Neural cell (in vitro differentiated cells): ENCODE results near the gene RUNDC3A. TPM values are rescaled to one million over a fixed set of nuclear protein-coding genes. Genes with fewer than 3 reads are reported as not detected.

Experiments used
- H2AFZ ChIP-seq: fragments of 200-600, 300-800 bp; sonication (generic), shearing (Covaris generic); 2 replicates; pipeline ENCODE4 v1.6.0; 2014; ENCODE audit warnings: low read depth, mild to moderate bottlenecking, antibody characterized with exemption, low read length, moderate library complexity
- H3F3A ChIP-seq: fragments of 200-600 bp; shearing (Covaris generic); 2 replicates; pipeline ENCODE4 v1.6.1; 2016; ENCODE audit warnings: mild to moderate bottlenecking, moderate library complexity, mixed read lengths, antibody characterized with exemption, low read length; ENCODE audit not compliant: insufficient read depth, poor library complexity, severe bottlenecking
- H3K27ac ChIP-seq: fragments of 200-600, 300-800 bp; sonication (generic), shearing (Covaris generic); 2 replicates; pipeline ENCODE4 v1.5.1; 2014; ENCODE audit warnings: mild to moderate bottlenecking, low read length, moderate library complexity
- H3K27me3 ChIP-seq: fragments of 300-800, 200-600 bp; sonication (generic), shearing (Covaris generic); 2 replicates; pipeline ENCODE4 v1.6.0; 2014; ENCODE audit warnings: mild to moderate bottlenecking, low read depth, low read length, moderate library complexity; ENCODE audit not compliant: insufficient read depth
- H3K36me3 ChIP-seq: fragments of 300-800, 200-600 bp; sonication (generic), shearing (Covaris generic); 2 replicates; pipeline ENCODE4 v1.5.1; 2014; ENCODE audit warnings: mild to moderate bottlenecking, antibody characterized with exemption, low read length, moderate library complexity; ENCODE audit not compliant: insufficient read depth
- H3K4me2 ChIP-seq: fragments of 300-800, 200-600 bp; sonication (generic), shearing (Covaris generic); 2 replicates; pipeline ENCODE4 v1.6.0; 2014; ENCODE audit warnings: mild to moderate bottlenecking, low read length
- H3K4me3 ChIP-seq: fragments of 300-800, 200-600 bp; sonication (generic), shearing (Covaris generic); 2 replicates; pipeline ENCODE4 v1.5.1; 2014; ENCODE audit warnings: mild to moderate bottlenecking, low read length, moderate library complexity
- H3K79me2 ChIP-seq: fragments of 200-600 bp; shearing (Covaris generic); replicated peaks from 2 replicates; pipeline ENCODE4 v1.6.0; 2014; ENCODE audit warnings: mild to moderate bottlenecking, low read length, moderate library complexity; ENCODE audit not compliant: insufficient read depth
- H3K9ac ChIP-seq: fragments of 300-800, 200-600 bp; sonication (generic), shearing (Covaris generic); 2 replicates; pipeline ENCODE4 v1.6.1; 2016; ENCODE audit warnings: mild to moderate bottlenecking, low read length, mixed read lengths
- H3K9me2 ChIP-seq: fragments of 200-600 bp; shearing (Covaris generic); 2 replicates; pipeline ENCODE4 v1.6.1; 2016; ENCODE audit warnings: mild to moderate bottlenecking, low read length, mixed read lengths; ENCODE audit not compliant: insufficient read depth
- H3K9me3 ChIP-seq: fragments of 200-600, 300-800 bp; sonication (generic), shearing (Covaris generic); 2 replicates; pipeline ENCODE4 v1.6.1; 2016; ENCODE audit warnings: mild to moderate bottlenecking, mixed run types, low read length, moderate library complexity, mixed read lengths
- H4K20me1 ChIP-seq: fragments of 200-600 bp; shearing (Covaris generic); 2 replicates; pipeline ENCODE4 v1.6.1; 2016; ENCODE audit warnings: mild to moderate bottlenecking, mixed run types; ENCODE audit not compliant: insufficient read depth
- EP300 ChIP-seq: fragments of 450-650 bp; conservative IDR thresholded peaks from 2 replicates; pipeline ENCODE4 v1.6.1; 2014; ENCODE audit warnings: antibody characterized with exemption, mild to moderate bottlenecking, moderate library complexity; ENCODE audit not compliant: poor library complexity, severe bottlenecking
- EZH2 ChIP-seq: fragments of 200-600, 300-800 bp; shearing (Covaris generic), sonication (generic); IDR thresholded peaks from 2 replicates; pipeline ENCODE4 v1.6.1; 2014; ENCODE audit warnings: antibody characterized with exemption, low read length, borderline replicate concordance, mild to moderate bottlenecking; ENCODE audit not compliant: insufficient read depth, poor library complexity, severe bottlenecking
- MXI1 ChIP-seq: fragments of 450-650 bp; conservative IDR thresholded peaks from 2 replicates; pipeline ENCODE4 v1.6.1; 2014; ENCODE audit warnings: antibody characterized with exemption, mild to moderate bottlenecking; ENCODE audit not compliant: poor library complexity, severe bottlenecking
- POLR2AphosphoS5 ChIP-seq: IDR thresholded peaks from 2 replicates; pipeline ENCODE4 v1.6.1; 2012
- RAD21 ChIP-seq: fragments of 450-650 bp; conservative IDR thresholded peaks from 2 replicates; pipeline ENCODE4 v1.6.1; 2014; ENCODE audit warnings: antibody characterized with exemption, mild to moderate bottlenecking, moderate library complexity
- REST ChIP-seq: IDR thresholded peaks from 2 replicates; pipeline ENCODE4 v1.6.1; 2012; ENCODE audit warnings: borderline replicate concordance
- SMC3 ChIP-seq: fragments of 450-650 bp; conservative IDR thresholded peaks from 2 replicates; pipeline ENCODE4 v1.6.1; 2014; ENCODE audit warnings: antibody characterized with exemption, mild to moderate bottlenecking, moderate library complexity; ENCODE audit not compliant: poor library complexity
- TAF1 ChIP-seq: IDR thresholded peaks from 2 replicates; pipeline ENCODE4 v1.6.1; 2012; ENCODE audit warnings: low read depth
- polyA plus RNA-seq: library from polyadenylated mRNA; depleted of rRNA; stranded (reverse); fragments of >200 nt; gene quantifications from 2 replicates; pipeline ENCODE4 v1.2.3, GENCODE V29; 2014
- TF ChIP-seq, protein P1 (sequence below): fragments of 450-650 bp; IDR thresholded peaks from 2 replicates; pipeline ENCODE4 v1.5.1; 2014; ENCODE audit warnings: antibody characterized with exemption, mild to moderate bottlenecking, moderate library complexity; ENCODE audit not compliant: poor library complexity, severe bottlenecking

Gene RUNDC3A
- polyA plus RNA-seq, 1 donor from 2014 or later: 279 TPM

DNA sequence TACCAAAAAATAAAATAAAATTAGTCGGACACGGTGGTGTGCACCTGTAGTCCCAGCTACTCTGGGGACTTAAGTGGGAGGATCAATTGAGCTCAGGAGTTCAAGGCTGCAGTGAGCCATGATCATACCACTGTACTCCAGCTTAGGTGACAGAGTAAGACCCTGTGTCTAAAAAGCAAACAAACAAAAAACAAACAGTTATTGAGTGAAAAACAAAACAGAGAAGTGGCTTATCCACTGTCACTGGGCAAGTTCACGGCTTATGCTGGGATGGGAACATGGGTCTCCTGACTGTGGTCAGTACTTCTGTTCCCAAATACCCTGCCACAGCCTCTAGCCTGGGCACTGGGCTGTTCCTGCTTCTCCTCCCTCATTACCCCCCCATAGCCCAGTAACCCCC, 27.2 kb downstream of the RUNDC3A start:
- Histone ChIP-seq H4K20me1 (no peaks in the 10 kb centered on the region), H3K9ac (no peak overlapping the region), H2AFZ (no peak overlapping the region), H3F3A (no peaks in the 10 kb centered on the region), H3K36me3 (no peaks in the 10 kb centered on the region), H3K4me2 (no peak overlapping the region), H3K27me3 (peaks cover 4% of the 10 kb centered on the region), H3K4me3 (no peak overlapping the region), H3K27ac (no peak overlapping the region), H3K9me2 (no peaks in the 10 kb centered on the region), H3K79me2 (no peaks in the 10 kb centered on the region), H3K9me3 (no peaks in the 10 kb centered on the region)
- TF ChIP-seq RAD21 (no peak), TAF1 (no peak), POLR2AphosphoS5 (no peak), REST (no peak), EP300 (no peak), SMC3 (no peak), MXI1 (no peak), EZH2 (no peak)
- TF ChIP-seq, protein P1, sequence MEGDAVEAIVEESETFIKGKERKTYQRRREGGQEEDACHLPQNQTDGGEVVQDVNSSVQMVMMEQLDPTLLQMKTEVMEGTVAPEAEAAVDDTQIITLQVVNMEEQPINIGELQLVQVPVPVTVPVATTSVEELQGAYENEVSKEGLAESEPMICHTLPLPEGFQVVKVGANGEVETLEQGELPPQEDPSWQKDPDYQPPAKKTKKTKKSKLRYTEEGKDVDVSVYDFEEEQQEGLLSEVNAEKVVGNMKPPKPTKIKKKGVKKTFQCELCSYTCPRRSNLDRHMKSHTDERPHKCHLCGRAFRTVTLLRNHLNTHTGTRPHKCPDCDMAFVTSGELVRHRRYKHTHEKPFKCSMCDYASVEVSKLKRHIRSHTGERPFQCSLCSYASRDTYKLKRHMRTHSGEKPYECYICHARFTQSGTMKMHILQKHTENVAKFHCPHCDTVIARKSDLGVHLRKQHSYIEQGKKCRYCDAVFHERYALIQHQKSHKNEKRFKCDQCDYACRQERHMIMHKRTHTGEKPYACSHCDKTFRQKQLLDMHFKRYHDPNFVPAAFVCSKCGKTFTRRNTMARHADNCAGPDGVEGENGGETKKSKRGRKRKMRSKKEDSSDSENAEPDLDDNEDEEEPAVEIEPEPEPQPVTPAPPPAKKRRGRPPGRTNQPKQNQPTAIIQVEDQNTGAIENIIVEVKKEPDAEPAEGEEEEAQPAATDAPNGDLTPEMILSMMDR: no peak

- no peak overlapping the region for H3K4me2 ChIP-seq
- no peaks in the 10 kb centered on the region for H3K9me2 ChIP-seq
- H2AFZ ChIP-seq: no peak overlapping the region
- no peaks in the 10 kb centered on the region for H4K20me1 ChIP-seq
- H3K79me2 ChIP-seq: no peaks in the 10 kb centered on the region
- TF ChIP-seq REST (no peak), MXI1 (no peak), RAD21 (no peak)
- no peak overlapping the region for H3K4me3 ChIP-seq
- H3K27ac ChIP-seq: no peak overlapping the region
- H3K27me3 ChIP-seq: peaks cover 4% of the 10 kb centered on the region
- H3K9me3 ChIP-seq: no peaks in the 10 kb centered on the region
- H3K36me3 ChIP-seq: no peaks in the 10 kb centered on the region
- H3K9ac ChIP-seq: no peak overlapping the region
- no peaks in the 10 kb centered on the region for H3F3A ChIP-seq
Measured at GRCh38 chr17:44335968-44336367, 27.6 kb downstream of the RUNDC3A start.
